DND-41 (cell line): ENCODE data around the gene CARD9.

Experiments
- ATAC-seq: fragments of 200-7000 bp; cut with Tn5 transposase; 3 replicates; pipeline ENCODE4 v1.9.1; 2021; ENCODE audit warnings: low read depth; ENCODE audit not compliant: insufficient read depth
- DNase-seq: peaks from one replicate; pipeline ENCODE4 v3.0.0-alpha.2; 2020
- H2AFZ ChIP-seq: 2 replicates; pipeline ENCODE4 v1.6.0; 2012; ENCODE audit warnings: low read depth, low read length
- H3K27ac ChIP-seq: 2 replicates; pipeline ENCODE4 v1.5.1; 2012; ENCODE audit warnings: low read length, inconsistent platforms
- H3K27me3 ChIP-seq: fragments of 200-600 bp; sonication (generic); 2 replicates; pipeline ENCODE4 v1.6.0; 2012; ENCODE audit warnings: low read length, mild to moderate bottlenecking, inconsistent platforms; ENCODE audit not compliant: insufficient read depth, poor library complexity
- H3K36me3 ChIP-seq: 2 replicates; pipeline ENCODE4 v1.5.1; 2012; ENCODE audit warnings: low read length, inconsistent platforms; ENCODE audit not compliant: insufficient read depth
- H3K4me1 ChIP-seq: 2 replicates; pipeline ENCODE4 v1.5.1; 2012; ENCODE audit warnings: mild to moderate bottlenecking, low read length; ENCODE audit not compliant: insufficient read depth
- H3K4me2 ChIP-seq: 2 replicates; pipeline ENCODE4 v1.6.0; 2012; ENCODE audit warnings: mild to moderate bottlenecking, moderate library complexity, low read length, inconsistent platforms; ENCODE audit not compliant: insufficient read depth
- H3K4me3 ChIP-seq, 2 experiments: fragments of 200-600 bp in 1 of 2; shearing (Covaris generic) in 1 of 2; 2 replicates each; pipeline ENCODE4 v1.5.1; 2012 to 2016; ENCODE audit warnings: inconsistent platforms in 2 of 2, low read length in 2 of 2, mild to moderate bottlenecking in 2 of 2, low read depth in 1 of 2, moderate library complexity in 1 of 2
- H3K79me2 ChIP-seq: 2 replicates; pipeline ENCODE4 v1.6.0; 2012; ENCODE audit warnings: low read length, inconsistent platforms; ENCODE audit not compliant: insufficient read depth
- H3K9ac ChIP-seq: 2 replicates; pipeline ENCODE4 v1.6.0; 2012; ENCODE audit warnings: low read depth, mild to moderate bottlenecking, inconsistent platforms, low read length, moderate library complexity
- H3K9me3 ChIP-seq: 2 replicates; pipeline ENCODE4 v1.5.1; 2012; ENCODE audit warnings: low read length, moderate library complexity, mild to moderate bottlenecking, inconsistent platforms; ENCODE audit not compliant: insufficient read depth, severe bottlenecking
- H4K20me1 ChIP-seq: 2 replicates; pipeline ENCODE4 v1.6.0; 2012; ENCODE audit warnings: low read length; ENCODE audit not compliant: insufficient read depth
- EZH2 ChIP-seq: IDR thresholded peaks from 3 replicates; pipeline ENCODE4 v1.6.1; 2012; ENCODE audit warnings: borderline replicate concordance, low read depth, mild to moderate bottlenecking, moderate library complexity, low read length, inconsistent platforms; ENCODE audit not compliant: severe bottlenecking
- TF ChIP-seq, protein P1 (sequence below): IDR thresholded peaks from 2 replicates; pipeline ENCODE4 v1.5.1; 2012; ENCODE audit warnings: borderline replicate concordance, low read length, moderate library complexity, mild to moderate bottlenecking; ENCODE audit not compliant: poor library complexity, severe bottlenecking; ENCODE audit errors: extremely low read depth

CARD9 gene

DNA sequence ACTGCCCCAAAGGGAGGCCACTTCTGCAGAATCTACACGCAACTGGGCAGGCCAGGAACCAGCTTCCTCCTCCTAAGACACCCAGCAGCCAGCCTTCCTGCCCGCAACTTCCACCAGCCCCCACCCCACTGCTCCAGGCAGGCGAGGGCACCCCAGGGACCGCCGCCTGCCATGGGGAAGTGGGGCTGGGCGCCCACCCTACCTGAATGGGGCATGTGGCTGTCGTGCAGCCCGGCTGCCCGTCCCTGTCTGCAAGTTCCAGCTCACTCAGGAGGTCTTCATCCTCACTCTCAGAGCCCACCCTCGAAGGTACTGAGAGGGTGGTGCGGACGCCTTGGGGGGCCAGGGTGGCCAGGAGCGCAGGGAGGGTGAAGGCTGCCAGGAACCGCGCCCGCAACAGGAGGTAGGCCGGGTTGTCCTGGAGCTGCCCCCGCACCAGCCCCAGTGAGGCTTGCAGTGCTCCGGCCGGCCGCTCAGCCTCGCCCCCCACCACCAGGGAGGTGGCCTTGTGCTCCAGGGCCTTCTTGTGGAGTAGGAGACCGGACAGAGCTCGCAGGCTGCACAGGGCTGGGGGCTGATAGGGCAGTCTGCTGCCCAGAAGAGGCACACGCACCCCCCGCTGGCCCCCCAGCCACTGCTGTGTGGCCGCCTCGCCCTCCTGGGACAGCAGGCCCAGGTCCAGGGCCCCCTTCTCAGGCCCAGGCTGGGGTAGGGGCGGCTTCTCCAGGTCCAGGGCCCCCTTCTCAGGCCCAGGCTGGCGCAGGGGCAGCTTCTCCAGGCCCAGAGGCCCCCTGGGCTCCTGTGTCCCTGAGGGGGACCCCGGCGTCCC, 4.1 kb upstream of the CARD9 start:
- DNase-seq (no peak), ATAC-seq (no peak)
- Histone ChIP-seq H2AFZ (no peak overlapping the region), H3K27ac (no peak overlapping the region), H3K4me2 (no peak overlapping the region), H3K9ac (no peak overlapping the region), H4K20me1 (peaks cover 11% of the 10 kb centered on the region; the same call in 1 of the 2 replicates), H3K4me1 (no peaks in the 10 kb centered on the region), H3K9me3 (no peaks in the 10 kb centered on the region), H3K36me3 (peaks cover 33% of the 10 kb centered on the region), H3K27me3 (no peaks in the 10 kb centered on the region), H3K79me2 (no peaks in the 10 kb centered on the region), H3K4me3 (no peak overlapping the region)
- no peak for TF ChIP-seq EZH2
- TF ChIP-seq, protein P1, sequence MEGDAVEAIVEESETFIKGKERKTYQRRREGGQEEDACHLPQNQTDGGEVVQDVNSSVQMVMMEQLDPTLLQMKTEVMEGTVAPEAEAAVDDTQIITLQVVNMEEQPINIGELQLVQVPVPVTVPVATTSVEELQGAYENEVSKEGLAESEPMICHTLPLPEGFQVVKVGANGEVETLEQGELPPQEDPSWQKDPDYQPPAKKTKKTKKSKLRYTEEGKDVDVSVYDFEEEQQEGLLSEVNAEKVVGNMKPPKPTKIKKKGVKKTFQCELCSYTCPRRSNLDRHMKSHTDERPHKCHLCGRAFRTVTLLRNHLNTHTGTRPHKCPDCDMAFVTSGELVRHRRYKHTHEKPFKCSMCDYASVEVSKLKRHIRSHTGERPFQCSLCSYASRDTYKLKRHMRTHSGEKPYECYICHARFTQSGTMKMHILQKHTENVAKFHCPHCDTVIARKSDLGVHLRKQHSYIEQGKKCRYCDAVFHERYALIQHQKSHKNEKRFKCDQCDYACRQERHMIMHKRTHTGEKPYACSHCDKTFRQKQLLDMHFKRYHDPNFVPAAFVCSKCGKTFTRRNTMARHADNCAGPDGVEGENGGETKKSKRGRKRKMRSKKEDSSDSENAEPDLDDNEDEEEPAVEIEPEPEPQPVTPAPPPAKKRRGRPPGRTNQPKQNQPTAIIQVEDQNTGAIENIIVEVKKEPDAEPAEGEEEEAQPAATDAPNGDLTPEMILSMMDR, result no peak

DNA sequence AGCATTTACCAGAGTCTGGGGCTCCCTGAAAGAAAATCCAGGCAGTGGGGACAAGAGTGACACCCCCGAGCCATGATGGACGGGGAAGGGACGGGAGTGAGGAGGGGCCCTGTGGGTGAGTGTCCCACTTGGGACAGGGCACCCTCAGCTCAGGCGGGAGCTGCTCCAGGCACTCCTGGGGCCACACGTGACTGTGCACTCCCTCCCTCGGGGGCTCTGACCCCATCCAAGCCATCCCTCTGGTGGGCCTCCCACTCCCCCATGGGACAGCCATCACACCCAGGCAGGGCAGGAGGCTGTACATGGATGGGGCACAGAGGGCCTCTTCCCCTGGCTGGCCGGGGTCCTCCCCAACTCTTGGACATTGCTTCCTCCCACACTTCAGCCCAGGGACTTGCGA, 3.0 kb upstream of the CARD9 start:
- Histone ChIP-seq H3K4me1 (no peaks in the 10 kb centered on the region), H3K4me2 (no peak overlapping the region), H4K20me1 (peaks cover 4% of the 10 kb centered on the region), H3K36me3 (peaks cover 23% of the 10 kb centered on the region), H3K4me3 (no peak overlapping the region), H3K9me3 (no peaks in the 10 kb centered on the region), H3K9ac (no peak overlapping the region), H3K27me3 (no peaks in the 10 kb centered on the region), H2AFZ (no peak overlapping the region), H3K79me2 (no peaks in the 10 kb centered on the region), H3K27ac (no peak overlapping the region)
- ATAC-seq (no peak), DNase-seq (no peak)
- no peak for TF ChIP-seq EZH2
- TF ChIP-seq, protein P1, result no peak

DNA sequence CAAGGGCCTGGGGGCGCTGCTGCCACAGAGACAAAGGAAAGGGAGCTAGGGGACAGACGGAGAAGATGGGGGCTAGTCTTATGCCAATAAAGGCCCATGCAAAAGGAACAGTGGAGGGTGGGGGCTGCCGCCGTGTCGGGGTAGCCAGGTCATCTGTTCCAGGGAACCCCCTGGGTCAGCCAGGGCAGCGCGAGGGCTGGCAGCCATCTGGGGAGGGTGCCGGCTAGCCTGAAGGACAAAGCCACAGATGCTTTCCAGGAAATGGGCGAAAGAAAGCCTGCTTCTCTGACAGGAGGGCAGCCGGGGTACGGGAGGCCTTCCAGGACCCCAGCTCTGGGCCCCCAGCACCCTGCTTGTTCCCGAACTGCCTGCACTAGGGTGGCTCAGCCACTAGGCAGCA, 1.6 kb upstream of the CARD9 start:
- TF ChIP-seq, protein P1, result no peak
- no peak for TF ChIP-seq EZH2
- H3K9me3 ChIP-seq, result no peaks in the 10 kb centered on the region
- H3K27ac ChIP-seq, result no peak overlapping the region
- no peak overlapping the region for H2AFZ ChIP-seq
- no peak overlapping the region for H3K9ac ChIP-seq
- no peaks in the 10 kb centered on the region for H3K79me2 ChIP-seq
- no peaks in the 10 kb centered on the region for H3K27me3 ChIP-seq
- no peak overlapping the region for H3K4me2 ChIP-seq
- no peaks in the 10 kb centered on the region for H3K4me1 ChIP-seq
- H3K36me3 ChIP-seq, result peaks cover 11% of the 10 kb centered on the region; the same call in 1 of the 2 replicates
- ATAC-seq, result no peak
- H3K4me3 ChIP-seq, result no peak overlapping the region
- no peak for DNase-seq
- peaks cover 7% of the 10 kb centered on the region for H4K20me1 ChIP-seq
